ENCODE results near the gene MACROD1. TPM values are rescaled to one million over a fixed set of nuclear protein-coding genes. Genes with fewer than 3 reads are reported as not detected.

MACROD1 gene
- total and polyA plus RNA-seq, 9 donors = 21.1 to 50.2 (median 32.2) TPM

GRCh38 chr11:64202992-64203391 lies 37.1 kb upstream of the MACROD1 start:
- DNase-seq = no peak
- intact Hi-C loops (cut with DNase I) = loop anchor here in 3 of 4 donors (5.0 to 10.0 kb wide), 3 partner anchors 49 to 99 kb away; partner anchors contain the start of genes CATSPERZ (in 1 of the 3) and PLCB3 (in 1 of the 3)
- H3K36me3 ChIP-seq = no peaks in the 10 kb centered on the region

DNA sequence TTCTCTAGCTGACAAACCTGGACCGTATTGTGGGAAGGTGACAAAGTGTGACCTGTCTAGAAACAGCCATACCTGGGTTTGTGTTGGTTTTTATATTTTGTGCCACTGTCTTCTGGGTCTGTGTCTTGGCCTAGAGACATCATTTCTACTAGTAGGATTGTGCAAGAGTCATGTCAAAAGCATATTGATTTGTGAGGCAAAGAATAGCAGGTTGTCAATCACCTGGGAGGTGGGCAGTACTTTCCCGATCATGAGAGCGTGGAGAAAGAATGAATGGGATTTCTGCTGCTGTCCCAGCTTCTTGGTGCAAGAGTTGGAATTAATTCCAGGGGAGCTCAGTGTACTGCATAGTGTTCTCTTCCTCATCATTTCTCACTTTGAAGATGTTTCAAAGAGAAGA lies 35.6 kb upstream of the MACROD1 start:
- no peaks in the 10 kb centered on the region for H3K9me3 ChIP-seq
- no peak overlapping the region for H3K27ac ChIP-seq
- DNase-seq = no peak
- no peaks in the 10 kb centered on the region for H3K36me3 ChIP-seq
- H3K4me1 ChIP-seq (ENCODE audit: insufficient read depth) = peaks cover 6% of the 10 kb centered on the region
- intact Hi-C loops (cut with DNase I) = loop anchor here in 3 of 4 donors (5.0 to 10.0 kb wide), 3 partner anchors 51 to 101 kb away; partner anchors contain the start of genes CATSPERZ (in 1 of the 3) and PLCB3 (in 1 of the 3)
- WGBS, 3 donors = 82 to 92% (median 83%) methylated on average over 3 of the region's 3 CpGs
- H3K4me3 ChIP-seq = no peak overlapping the region
- TF ChIP-seq CTCF (IDR thresholded peaks at IDR 0.05) = no peak
- TF ChIP-seq EP300 (IDR thresholded peaks at IDR 0.05) = no peak
- H3K27me3 ChIP-seq = no peaks in the 10 kb centered on the region

More at GRCh38 chr11:64202992-64203391, 37.1 kb upstream of the MACROD1 start:
- H3K27me3 ChIP-seq = no peaks in the 10 kb centered on the region
- no peaks in the 10 kb centered on the region for H3K9me3 ChIP-seq
- no peak for TF ChIP-seq EP300 (IDR thresholded peaks at IDR 0.05)
- no peak for TF ChIP-seq CTCF (IDR thresholded peaks at IDR 0.05)
- H3K27ac ChIP-seq = no peak overlapping the region
- WGBS, 3 donors = 80 to 96% (median 91%) methylated on average over 9 of the region's 9 CpGs
- no peak overlapping the region for H3K4me3 ChIP-seq
- H3K4me1 ChIP-seq (ENCODE audit: insufficient read depth) = peaks cover 10% of the 10 kb centered on the region

GRCh38 chr11:64198511-64198910 lies 32.6 kb upstream of the MACROD1 start:
- H3K4me3 ChIP-seq = no peak overlapping the region
- H3K4me1 ChIP-seq (ENCODE audit: insufficient read depth) = no peaks in the 10 kb centered on the region
- 97% methylated on average over 2 of the region's 2 CpGs for WGBS, 3 donors
- H3K36me3 ChIP-seq = no peaks in the 10 kb centered on the region
- no peaks in the 10 kb centered on the region for H3K9me3 ChIP-seq
- no peaks in the 10 kb centered on the region for H3K27me3 ChIP-seq
- no peak for TF ChIP-seq POLR2A (IDR thresholded peaks at IDR 0.05)
- no peak for TF ChIP-seq CTCF (IDR thresholded peaks at IDR 0.05)
- TF ChIP-seq EP300 (IDR thresholded peaks at IDR 0.05) = no peak
- H3K27ac ChIP-seq = no peak overlapping the region
- no peak for DNase-seq
- intact Hi-C loops (cut with DNase I) = no loop called here

GRCh38 chr11:64196626-64197025 lies 30.7 kb upstream of the MACROD1 start:
- intact Hi-C loops (cut with DNase I) = no loop called here
- DNase-seq = no peak
- no peak overlapping the region for H3K4me3 ChIP-seq
- TF ChIP-seq CTCF (IDR thresholded peaks at IDR 0.05) = no peak
- no peak for TF ChIP-seq POLR2A (IDR thresholded peaks at IDR 0.05)
- no peak for TF ChIP-seq EP300 (IDR thresholded peaks at IDR 0.05)
- no peaks in the 10 kb centered on the region for H3K4me1 ChIP-seq (ENCODE audit: insufficient read depth)
- WGBS, 3 donors = 77 to 79% (median 79%) methylated on average over 9 of the region's 9 CpGs
- no peaks in the 10 kb centered on the region for H3K36me3 ChIP-seq
- H3K9me3 ChIP-seq = no peaks in the 10 kb centered on the region
- H3K27ac ChIP-seq = no peak overlapping the region
- no peaks in the 10 kb centered on the region for H3K27me3 ChIP-seq
